K562 (cell line): Measurements from ENCODE around the gene ASPDH. TPM values are rescaled to one million over a fixed set of nuclear protein-coding genes. Genes with fewer than 3 reads are reported as not detected.
A peak's percentile ranks its signal among the peaks of the same experiment; 100 is the strongest.

Experiments used
- ARID1B ChIP-seq: fragments of 450-650 bp; IDR thresholded peaks from 2 replicates; pipeline ENCODE4 v1.6.1; 2016; ENCODE audit warnings: antibody characterized with exemption, mild to moderate bottlenecking, inconsistent platforms
- BRD4 ChIP-seq: fragments of 200-600 bp; sonication (generic); IDR thresholded peaks from 2 replicates; pipeline ENCODE4 v1.6.1; 2017; ENCODE audit warnings: inconsistent platforms
- CREBBP ChIP-seq: IDR thresholded peaks from one replicate; pipeline ENCODE4 v1.6.1; 2012; ENCODE audit warnings: low read depth, mild to moderate bottlenecking, control low read depth, inconsistent platforms, low read length
- GTF2F1 ChIP-seq: IDR thresholded peaks from 2 replicates; pipeline ENCODE4 v1.6.1; 2011; ENCODE audit warnings: low read depth, low read length, improper control_type of control experiment
- HMG20A ChIP-seq: fragments of 450-650 bp; formaldehyde crosslinking; conservative IDR thresholded peaks from 2 replicates; pipeline ENCODE4 v1.4.0; 2020; ENCODE audit warnings: mild to moderate bottlenecking, mixed read lengths
- MYNN ChIP-seq, 2 experiments: sonication (generic); formaldehyde crosslinking in 1 of 2; IDR thresholded peaks; 2 replicates each; pipeline versions ENCODE4 v1.5.0 to v1.6.1; 2016 to 2020; ENCODE audit warnings: antibody characterized with exemption in 1 of 2, missing genetic modification reagents in 1 of 2
- RAD21 ChIP-seq, 2 experiments: fragments of 250-450 bp in 1 of 2; fragments of 450-650 bp in 1 of 2; sonication (Bioruptor Pico) in 1 of 2; formaldehyde crosslinking in 1 of 2; IDR thresholded peaks in 1 of 2; conservative IDR thresholded peaks in 1 of 2; 2 replicates each; pipeline versions ENCODE4 v1.4.0 to v1.8.0; 2020 to 2022; ENCODE audit warnings: mild to moderate bottlenecking in 2 of 2, moderate library complexity in 1 of 2
- RB1 ChIP-seq: fragments of 450-650 bp; IDR thresholded peaks from 2 replicates; pipeline ENCODE4 v1.6.1; 2017; ENCODE audit warnings: low read depth, mild to moderate bottlenecking
- SMC3 ChIP-seq: conservative IDR thresholded peaks from 2 replicates; pipeline ENCODE4 v1.6.1; 2011; ENCODE audit warnings: low read depth, low read length, improper control_type of control experiment; ENCODE audit not compliant: insufficient read depth
- TAF9B ChIP-seq: fragments of 450-650 bp; IDR thresholded peaks from 2 replicates; pipeline ENCODE4 v1.6.1; 2018; ENCODE audit warnings: mild to moderate bottlenecking; ENCODE audit not compliant: partially characterized antibody
- ZNF140 ChIP-seq: fragments of 250-450 bp; sonication (Bioruptor Pico); IDR thresholded peaks from 2 replicates; pipeline ENCODE4 v1.8.0; 2021; ENCODE audit warnings: moderate library complexity, mild to moderate bottlenecking, inconsistent platforms
- ZNF583 ChIP-seq: fragments of 250-450 bp; sonication (Bioruptor Pico); IDR thresholded peaks from 2 replicates; pipeline ENCODE4 v1.4.0; 2020
- ZNF589 ChIP-seq: fragments of 200-800 bp; sonication (Bioruptor generic); IDR thresholded peaks from 2 replicates; pipeline ENCODE4 v1.6.1; 2016; ENCODE audit warnings: low read depth, missing genetic modification characterization, missing compliant biosample characterization
- polyA plus RNA-seq, 8 experiments: library from polyadenylated mRNA; depleted of rRNA in 4 of 8; stranded (reverse) in 5 of 8; unstranded in 3 of 8; fragments of >200 nt; fragmentation: Nextera tagmentation in 2 of 8; fragmentation: Illumina TruSeq in 1 of 8; extraction: Ambion mirVana in 2 of 8; extraction: Trizol in 1 of 8; gene quantifications; 2 replicates each; pipeline versions ENCODE4 v1.2.1 to v1.2.3, GENCODE V29; 2011 to 2014; ENCODE audit warnings: inconsistent platforms in 1 of 8, missing spikeins in 1 of 8
- total RNA-seq, 7 experiments: library from RNA; depleted of rRNA in 6 of 7; stranded (reverse); fragments of >200 nt in 6 of 7; fragmentation: Illumina TruSeq in 2 of 7; extraction: Trizol in 2 of 7; gene quantifications; 2 replicates each; pipeline versions ENCODE4 v1.2.1 to v1.2.3, GENCODE V29; 2011 to 2021; ENCODE audit warnings: low replicate concordance in 1 of 7
- TF ChIP-seq, protein P1 (sequence below): sonication (generic); IDR thresholded peaks from 2 replicates; pipeline ENCODE4 v1.6.1; 2016
- TF ChIP-seq, protein P2 (sequence below), 2 experiments: fragments of 250-450 bp in 1 of 2; fragments of 450-650 bp in 1 of 2; sonication (Bioruptor Pico) in 1 of 2; IDR thresholded peaks; 2 replicates each; pipeline versions ENCODE4 v1.6.1 to v1.8.0; 2016 to 2021; ENCODE audit warnings: mild to moderate bottlenecking in 2 of 2, moderate library complexity in 2 of 2, missing compliant biosample characterization in 1 of 2, missing genetic modification characterization in 1 of 2
- TF ChIP-seq, protein P3 (sequence below): fragments of 150-350 bp; IDR thresholded peaks from 2 replicates; pipeline ENCODE4 v1.6.1; 2014; ENCODE audit warnings: low read depth, mild to moderate bottlenecking, low read length, borderline replicate concordance

ASPDH gene
- total and polyA plus RNA-seq, 9 of the 15 experiments (the other 6 are each of a cell fraction or from before 2014, with no cell fraction given), result not detected

DNA sequence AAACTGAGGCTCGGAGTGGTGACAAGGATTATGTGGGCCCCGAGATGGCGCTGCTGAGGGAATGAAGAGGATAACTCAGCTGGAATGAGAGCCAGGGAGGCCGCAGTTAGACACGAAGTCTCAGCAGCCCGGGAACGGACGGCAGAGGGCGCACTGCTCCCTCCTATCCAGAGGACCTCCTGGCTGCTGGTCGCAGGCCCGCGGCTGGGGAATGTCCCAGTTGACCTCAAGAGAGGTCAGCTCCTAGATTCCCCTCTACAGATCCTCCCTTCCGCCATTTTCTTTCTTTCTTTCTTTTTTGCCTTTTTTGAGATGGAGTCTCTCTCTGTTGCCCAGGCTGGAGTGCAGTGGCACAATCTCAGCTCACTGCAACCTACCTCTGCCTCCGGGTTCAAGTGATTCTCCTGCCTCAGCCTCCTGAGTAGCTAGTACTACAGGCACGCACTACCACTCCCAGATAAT, 24.1 kb upstream of the ASPDH start (continued):
- TF ChIP-seq ZNF140 (CRISPR knock-in tag) (no peak), CREBBP (no peak), ZNF589 (CRISPR knock-in tag) (peak; percentile 75; the same call in 1 of the 2 replicates), ARID1B (peak; percentile 15; the same call in 1 of the 2 replicates), GTF2F1 (no peak), TAF9B (no peak), ZNF583 (CRISPR knock-in tag) (0 out of 2 replicates have a peak, but pooled peaks have one; percentile 18), RB1 (peak; percentile 69), RAD21 (CRISPR knock-in tag; conservative IDR thresholded peaks at IDR 0.05 in 1 of 2, IDR thresholded peaks at IDR 0.05 in 1 of 2) (peak; percentile 85 to 96), HMG20A (CRISPR knock-in tag) (no peak), SMC3 (peak; percentile 91), MYNN (IDR thresholded peaks at IDR 0.05) (no peak), MYNN (CRISPR knock-in tag; IDR thresholded peaks at IDR 0.05) (no peak), BRD4 (no peak)
- TF ChIP-seq, protein P1, sequence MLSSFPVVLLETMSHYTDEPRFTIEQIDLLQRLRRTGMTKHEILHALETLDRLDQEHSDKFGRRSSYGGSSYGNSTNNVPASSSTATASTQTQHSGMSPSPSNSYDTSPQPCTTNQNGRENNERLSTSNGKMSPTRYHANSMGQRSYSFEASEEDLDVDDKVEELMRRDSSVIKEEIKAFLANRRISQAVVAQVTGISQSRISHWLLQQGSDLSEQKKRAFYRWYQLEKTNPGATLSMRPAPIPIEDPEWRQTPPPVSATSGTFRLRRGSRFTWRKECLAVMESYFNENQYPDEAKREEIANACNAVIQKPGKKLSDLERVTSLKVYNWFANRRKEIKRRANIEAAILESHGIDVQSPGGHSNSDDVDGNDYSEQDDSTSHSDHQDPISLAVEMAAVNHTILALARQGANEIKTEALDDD, result 0 out of 2 replicates have a peak, but pooled peaks have one; percentile 18
- TF ChIP-seq, protein P2, sequence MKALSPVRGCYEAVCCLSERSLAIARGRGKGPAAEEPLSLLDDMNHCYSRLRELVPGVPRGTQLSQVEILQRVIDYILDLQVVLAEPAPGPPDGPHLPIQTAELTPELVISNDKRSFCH (CRISPR knock-in tag; IDR thresholded peaks at IDR 0.05), result no peak
- TF ChIP-seq, protein P2 (tag; IDR thresholded peaks at IDR 0.05), result 0 out of 2 replicates have a peak, but pooled peaks have one; percentile 54
- TF ChIP-seq, protein P3, sequence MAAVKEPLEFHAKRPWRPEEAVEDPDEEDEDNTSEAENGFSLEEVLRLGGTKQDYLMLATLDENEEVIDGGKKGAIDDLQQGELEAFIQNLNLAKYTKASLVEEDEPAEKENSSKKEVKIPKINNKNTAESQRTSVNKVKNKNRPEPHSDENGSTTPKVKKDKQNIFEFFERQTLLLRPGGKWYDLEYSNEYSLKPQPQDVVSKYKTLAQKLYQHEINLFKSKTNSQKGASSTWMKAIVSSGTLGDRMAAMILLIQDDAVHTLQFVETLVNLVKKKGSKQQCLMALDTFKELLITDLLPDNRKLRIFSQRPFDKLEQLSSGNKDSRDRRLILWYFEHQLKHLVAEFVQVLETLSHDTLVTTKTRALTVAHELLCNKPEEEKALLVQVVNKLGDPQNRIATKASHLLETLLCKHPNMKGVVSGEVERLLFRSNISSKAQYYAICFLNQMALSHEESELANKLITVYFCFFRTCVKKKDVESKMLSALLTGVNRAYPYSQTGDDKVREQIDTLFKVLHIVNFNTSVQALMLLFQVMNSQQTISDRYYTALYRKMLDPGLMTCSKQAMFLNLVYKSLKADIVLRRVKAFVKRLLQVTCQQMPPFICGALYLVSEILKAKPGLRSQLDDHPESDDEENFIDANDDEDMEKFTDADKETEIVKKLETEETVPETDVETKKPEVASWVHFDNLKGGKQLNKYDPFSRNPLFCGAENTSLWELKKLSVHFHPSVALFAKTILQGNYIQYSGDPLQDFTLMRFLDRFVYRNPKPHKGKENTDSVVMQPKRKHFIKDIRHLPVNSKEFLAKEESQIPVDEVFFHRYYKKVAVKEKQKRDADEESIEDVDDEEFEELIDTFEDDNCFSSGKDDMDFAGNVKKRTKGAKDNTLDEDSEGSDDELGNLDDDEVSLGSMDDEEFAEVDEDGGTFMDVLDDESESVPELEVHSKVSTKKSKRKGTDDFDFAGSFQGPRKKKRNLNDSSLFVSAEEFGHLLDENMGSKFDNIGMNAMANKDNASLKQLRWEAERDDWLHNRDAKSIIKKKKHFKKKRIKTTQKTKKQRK, result no peak
